HepG2 (cell line): ENCODE data around the gene ETHE1. TPM values are rescaled to one million over a fixed set of nuclear protein-coding genes. Genes with fewer than 3 reads are reported as not detected.

ENCODE experiments used
- AKAP8 ChIP-seq: sonication (generic); formaldehyde crosslinking; IDR thresholded peaks from 2 replicates; pipeline ENCODE4 v1.5.1; 2020; ENCODE audit warnings: mild to moderate bottlenecking, missing genetic modification reagents
- FOXK1 ChIP-seq: sonication (generic); formaldehyde crosslinking; IDR thresholded peaks from 2 replicates; pipeline ENCODE4 v1.4.0; 2020; ENCODE audit warnings: low read depth, missing genetic modification reagents, borderline replicate concordance
- GATAD2A ChIP-seq: IDR thresholded peaks from 2 replicates; pipeline ENCODE4 v1.6.1; 2016
- GPBP1L1 ChIP-seq: sonication (generic); formaldehyde crosslinking; IDR thresholded peaks from 2 replicates; pipeline ENCODE4 v1.5.0; 2020; ENCODE audit warnings: mild to moderate bottlenecking, missing genetic modification reagents
- HBP1 ChIP-seq: IDR thresholded peaks from 2 replicates; pipeline ENCODE4 v1.6.1; 2016; ENCODE audit warnings: low read depth, control low read depth
- KLF16 ChIP-seq, 2 experiments: sonication (generic) in 1 of 2; formaldehyde crosslinking in 1 of 2; IDR thresholded peaks; 2 replicates each; pipeline versions ENCODE4 v1.6.1 to v1.8.0; 2016 to 2023; ENCODE audit warnings: missing genetic modification reagents in 2 of 2, missing compliant biosample characterization in 1 of 2
- NCOA1 ChIP-seq: sonication (generic); formaldehyde crosslinking; IDR thresholded peaks from 2 replicates; pipeline ENCODE4 v1.9.0; 2021; ENCODE audit warnings: missing genetic modification reagents
- NONO ChIP-seq, 2 experiments: fragments of 450-650 bp in 1 of 2; sonication (generic) in 1 of 2; formaldehyde crosslinking in 1 of 2; IDR thresholded peaks in 1 of 2; conservative IDR thresholded peaks in 1 of 2; 2 replicates each; pipeline versions ENCODE4 v1.6.1 to v1.8.0; 2017 to 2022; ENCODE audit warnings: mild to moderate bottlenecking in 1 of 2, missing genetic modification reagents in 1 of 2, moderate library complexity in 1 of 2
- NR2F2 ChIP-seq: IDR thresholded peaks from 2 replicates; pipeline ENCODE4 v1.6.1; 2012; ENCODE audit warnings: low read depth, inconsistent platforms, borderline replicate concordance
- PITX1 ChIP-seq: sonication (generic); formaldehyde crosslinking; IDR thresholded peaks from 2 replicates; pipeline ENCODE4 v1.5.1; 2020; ENCODE audit warnings: mild to moderate bottlenecking, missing genetic modification reagents
- POLR2G ChIP-seq: fragments of 200-400 bp; formaldehyde crosslinking; IDR thresholded peaks from 2 replicates; pipeline ENCODE4 v1.6.1; 2018; ENCODE audit warnings: mild to moderate bottlenecking, low read depth, low read length, moderate library complexity
- RBFOX2 ChIP-seq: fragments of 200-400 bp; formaldehyde crosslinking; IDR thresholded peaks from 2 replicates; pipeline ENCODE4 v1.6.1; 2017; ENCODE audit warnings: low read depth, mild to moderate bottlenecking, low read length
- SIX1 ChIP-seq: sonication (generic); formaldehyde crosslinking; IDR thresholded peaks from 2 replicates; pipeline ENCODE4 v1.4.0; 2020; ENCODE audit warnings: missing genetic modification reagents, borderline replicate concordance
- SNAI1 ChIP-seq: sonication (generic); formaldehyde crosslinking; IDR thresholded peaks from 2 replicates; pipeline ENCODE4 v1.5.0; 2020; ENCODE audit warnings: mild to moderate bottlenecking, missing genetic modification reagents, borderline replicate concordance
- SOX13 ChIP-seq, 3 experiments: fragments of 450-650 bp in 1 of 3; sonication (generic) in 1 of 3; formaldehyde crosslinking in 1 of 3; IDR thresholded peaks in 2 of 3; conservative IDR thresholded peaks in 1 of 3; 2 replicates each; pipeline versions ENCODE4 v1.5.0 to v1.6.1; 2016 to 2020; ENCODE audit warnings: antibody characterized with exemption in 1 of 3, mild to moderate bottlenecking in 1 of 3, missing compliant biosample characterization in 1 of 3, missing genetic modification reagents in 1 of 3, moderate library complexity in 1 of 3
- SP5 ChIP-seq: IDR thresholded peaks from 2 replicates; pipeline ENCODE4 v1.6.1; 2016; ENCODE audit warnings: low read depth, borderline replicate concordance
- TEAD3 ChIP-seq: optimal IDR thresholded peaks from 2 replicates; pipeline ENCODE3; 2016; ENCODE audit warnings: borderline replicate concordance
- THAP8 ChIP-seq: sonication (generic); formaldehyde crosslinking; IDR thresholded peaks from 2 replicates; pipeline ENCODE4 v1.5.1; 2020; ENCODE audit warnings: missing genetic modification reagents, mild to moderate bottlenecking, borderline replicate concordance
- TOPORS ChIP-seq: sonication (generic); formaldehyde crosslinking; IDR thresholded peaks from 2 replicates; pipeline ENCODE4 v1.8.0; 2023; ENCODE audit warnings: mild to moderate bottlenecking, missing genetic modification reagents
- ZBTB7A ChIP-seq: sonication (generic); formaldehyde crosslinking; IDR thresholded peaks from 2 replicates; pipeline ENCODE4 v1.8.0; 2022; ENCODE audit warnings: mild to moderate bottlenecking, missing genetic modification reagents
- ZBTB7B ChIP-seq: sonication (generic); formaldehyde crosslinking; IDR thresholded peaks from 2 replicates; pipeline ENCODE4 v1.4.0; 2020; ENCODE audit warnings: missing genetic modification reagents
- ZC3H13 ChIP-seq: sonication (generic); formaldehyde crosslinking; IDR thresholded peaks from 2 replicates; pipeline ENCODE4 v1.8.1; 2023; ENCODE audit warnings: mild to moderate bottlenecking, missing genetic modification reagents, moderate library complexity
- ZFY ChIP-seq: sonication (generic); formaldehyde crosslinking; IDR thresholded peaks from 2 replicates; pipeline ENCODE4 v1.4.0; 2020; ENCODE audit warnings: missing genetic modification reagents
- ZNF124 ChIP-seq: sonication (generic); formaldehyde crosslinking; IDR thresholded peaks from 2 replicates; pipeline ENCODE4 v1.4.0; 2020; ENCODE audit warnings: missing genetic modification reagents
- ZNF17 ChIP-seq: sonication (generic); formaldehyde crosslinking; IDR thresholded peaks from 2 replicates; pipeline ENCODE4 v1.5.0; 2020; ENCODE audit warnings: mild to moderate bottlenecking, missing genetic modification reagents
- ZNF225 ChIP-seq: sonication (generic); formaldehyde crosslinking; IDR thresholded peaks from 2 replicates; pipeline ENCODE4 v1.4.0; 2020; ENCODE audit warnings: mild to moderate bottlenecking, missing genetic modification reagents
- polyA plus RNA-seq, 8 experiments: library from polyadenylated mRNA; depleted of rRNA in 3 of 8; stranded (reverse) in 7 of 8; unstranded in 1 of 8; fragments of >200 nt; fragmentation: Illumina TruSeq in 4 of 8; extraction: Trizol in 4 of 8; gene quantifications; 2 replicates each; pipeline versions ENCODE4 v1.2.1 to v1.2.3, GENCODE V29; 2011 to 2016; ENCODE audit warnings: low read depth in 4 of 8, missing spikeins in 1 of 8, mixed read lengths in 1 of 8; ENCODE audit not compliant: insufficient read depth in 1 of 8
- total RNA-seq, 5 experiments: library from RNA; depleted of rRNA; stranded (reverse); fragments of >200 nt; fragmentation: Illumina TruSeq; extraction: Trizol; gene quantifications; 2 replicates each; pipeline ENCODE4 v1.2.3, GENCODE V29; 2016; ENCODE audit warnings: low read depth in 1 of 5

Gene ETHE1
- total and polyA plus RNA-seq, 2 of the 13 experiments (the other 11 are each of a cell fraction or from before 2014, with no cell fraction given), result 32.5 to 58.4 TPM

GRCh38 chr19:43503501-43504425 lies 23.2 kb downstream of the ETHE1 start (continued):
- TF ChIP-seq KLF16 (CRISPR knock-in tag; IDR thresholded peaks at IDR 0.05) (peak in 1 of 2 experiments; percentile 51; a peak in 2 of 4 replicates), SNAI1 (CRISPR knock-in tag) (peak; percentile 76), SIX1 (CRISPR knock-in tag) (0 out of 2 replicates have a peak, but pooled peaks have one; percentile 9), NONO (IDR thresholded peaks at IDR 0.05) (no peak), NONO (CRISPR knock-in tag; conservative IDR thresholded peaks at IDR 0.05) (no peak), GATAD2A (CRISPR knock-in tag) (0 out of 2 replicates have a peak, but pooled peaks have one; percentile 24), AKAP8 (CRISPR knock-in tag) (no peak), NR2F2 (peak; percentile 20; the same call in 1 of the 2 replicates), HBP1 (CRISPR knock-in tag) (peak; percentile 7; the same call in 1 of the 2 replicates), POLR2G (peak; percentile 55; the same call in 1 of the 2 replicates), THAP8 (0 out of 2 replicates have a peak, but pooled peaks have one; percentile 67), GPBP1L1 (CRISPR knock-in tag) (no peak), ZBTB7A (peak; percentile 89), ZC3H13 (CRISPR knock-in tag) (no peak), SP5 (CRISPR knock-in tag) (peak; percentile 42; the same call in 1 of the 2 replicates), ZNF17 (CRISPR knock-in tag) (no peak), NCOA1 (CRISPR knock-in tag) (no peak), PITX1 (no peak), TOPORS (CRISPR knock-in tag) (peak; percentile 9; the same call in 1 of the 2 replicates), RBFOX2 (peak; percentile 60), ZFY (CRISPR knock-in tag) (0 out of 2 replicates have a peak, but pooled peaks have one; percentile 12), ZNF225 (CRISPR knock-in tag) (0 out of 2 replicates have a peak, but pooled peaks have one; percentile 39), TEAD3 (CRISPR knock-in tag) (peak; percentile 29), SOX13 (IDR thresholded peaks at IDR 0.05) (no peak), SOX13 (CRISPR knock-in tag; conservative IDR thresholded peaks at IDR 0.05 in 1 of 2, IDR thresholded peaks at IDR 0.05 in 1 of 2) (0 out of 4 replicates have a peak, but pooled peaks of 1 of the 2 experiments have one; percentile 9), ZNF124 (CRISPR knock-in tag) (0 out of 2 replicates have a peak, but pooled peaks have one; percentile 12), FOXK1 (0 out of 2 replicates have a peak, but pooled peaks have one; percentile 15), ZBTB7B (CRISPR knock-in tag) (peak; percentile 66)
